ENCODE data around the gene TSPAN18. TPM values are rescaled to one million over a fixed set of nuclear protein-coding genes. Genes with fewer than 3 reads are reported as not detected.

Gene TSPAN18
- polyA plus RNA-seq, 1 of the 3 experiments (the other 2 are of a cell fraction): 0.72 TPM

- H3K9me3 ChIP-seq: no peaks in the 10 kb centered on the region
- H3K36me3 ChIP-seq (replicated peaks in 1 of 2; ENCODE audit: control insufficient read depth in 1 of 2, insufficient read depth in 2 of 2, low read length in 1 of 2): no peaks in the 10 kb centered on the region
- no peak overlapping the region for H3K4me3 ChIP-seq (ENCODE audit: low read depth in 2 of 2, low read length in 1 of 2)
- no peak overlapping the region for H3K9ac ChIP-seq
- 63% methylated on average over 6 of the region's 6 CpGs for WGBS (ENCODE audit: low lambda C conversion rate)
- no peaks in the 10 kb centered on the region for H4K20me1 ChIP-seq (ENCODE audit: insufficient read depth)
- no peak overlapping the region for H3K27ac ChIP-seq (ENCODE audit: low read depth in 2 of 2, low read length in 1 of 2)
- peaks cover 27% of the 10 kb centered on the region for H3K27me3 ChIP-seq (ENCODE audit: insufficient read depth)
- no peaks in the 10 kb centered on the region for H3F3A ChIP-seq (replicated peaks; ENCODE audit: insufficient read depth)
- H3K4me2 ChIP-seq: no peak overlapping the region
- TF ChIP-seq ZBTB33 (IDR thresholded peaks at IDR 0.05; ENCODE audit: borderline replicate concordance, low read depth): no peak
- no peak for TF ChIP-seq FOSL2 (IDR thresholded peaks at IDR 0.05; ENCODE audit: borderline replicate concordance, low read depth)
- no peak for TF ChIP-seq RXRA (IDR thresholded peaks at IDR 0.05; ENCODE audit: borderline replicate concordance, low read depth)
- TF ChIP-seq, protein P1, sequence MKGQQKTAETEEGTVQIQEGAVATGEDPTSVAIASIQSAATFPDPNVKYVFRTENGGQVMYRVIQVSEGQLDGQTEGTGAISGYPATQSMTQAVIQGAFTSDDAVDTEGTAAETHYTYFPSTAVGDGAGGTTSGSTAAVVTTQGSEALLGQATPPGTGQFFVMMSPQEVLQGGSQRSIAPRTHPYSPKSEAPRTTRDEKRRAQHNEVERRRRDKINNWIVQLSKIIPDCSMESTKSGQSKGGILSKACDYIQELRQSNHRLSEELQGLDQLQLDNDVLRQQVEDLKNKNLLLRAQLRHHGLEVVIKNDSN (IDR thresholded peaks at IDR 0.05; ENCODE audit: borderline replicate concordance, low read depth): no peak
- TF ChIP-seq JUND (IDR thresholded peaks at IDR 0.05): no peak
- no peak for TF ChIP-seq ELF1 (IDR thresholded peaks at IDR 0.05)
- TF ChIP-seq PBX3 (IDR thresholded peaks at IDR 0.05): no peak
- no peak for TF ChIP-seq MXI1 (IDR thresholded peaks at IDR 0.05; ENCODE audit: low read depth, low read length)
- no peak for TF ChIP-seq TEAD4 (IDR thresholded peaks at IDR 0.05; ENCODE audit: borderline replicate concordance, insufficient read depth)
- no peak for TF ChIP-seq REST (IDR thresholded peaks at IDR 0.05; ENCODE audit: low read depth, low read length)
- TF ChIP-seq, protein P2, sequence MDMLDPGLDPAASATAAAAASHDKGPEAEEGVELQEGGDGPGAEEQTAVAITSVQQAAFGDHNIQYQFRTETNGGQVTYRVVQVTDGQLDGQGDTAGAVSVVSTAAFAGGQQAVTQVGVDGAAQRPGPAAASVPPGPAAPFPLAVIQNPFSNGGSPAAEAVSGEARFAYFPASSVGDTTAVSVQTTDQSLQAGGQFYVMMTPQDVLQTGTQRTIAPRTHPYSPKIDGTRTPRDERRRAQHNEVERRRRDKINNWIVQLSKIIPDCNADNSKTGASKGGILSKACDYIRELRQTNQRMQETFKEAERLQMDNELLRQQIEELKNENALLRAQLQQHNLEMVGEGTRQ (IDR thresholded peaks at IDR 0.05; ENCODE audit: borderline replicate concordance, low read depth, low read length): no peak
- TF ChIP-seq SMC3 (IDR thresholded peaks at IDR 0.05; ENCODE audit: low read depth, low read length): no peak
- no peak for TF ChIP-seq TCF12 (IDR thresholded peaks at IDR 0.05)
- no peak for TF ChIP-seq RAD21 (IDR thresholded peaks at IDR 0.05; ENCODE audit: low read length)
- TF ChIP-seq CTCF (IDR thresholded peaks at IDR 0.05): no peak
- no peak overlapping the region for H2AFZ ChIP-seq (ENCODE audit: low read depth)
- H3K79me2 ChIP-seq (ENCODE audit: insufficient read depth): no peaks in the 10 kb centered on the region
- ChIA-PET CTCF (interaction anchor here (0.7 to 0.9 kb wide), 2 partner anchors 10 to 159 kb away, joined by 3 to 4 read pairs; partner anchors contain the start of gene TSPAN18), POLR2A (no interaction called here)
- DNase-seq: no peak
- H3K4me1 ChIP-seq (ENCODE audit: control insufficient read depth in 1 of 2, insufficient read depth in 2 of 2, low read depth in 1 of 2, low read length in 1 of 2): peaks cover 0 to 13% of the 10 kb centered on the region in 2 experiments; a peak in 2 of 4 replicates
- no peaks in the 10 kb centered on the region for H3K9me2 ChIP-seq
These were observed 10.5 kb upstream of the TSPAN18 start for GRCh38 chr11:44716256-44716655.
